Colon (tissue), 2 donors: ENCODE results near the gene CCDC107.

ENCODE experiments used
- FAIRE-seq: peaks from 2 replicates; lab custom pipeline; 2012; peaks lifted over from hg19 to GRCh38; lab: Jason Lieb, UNC
- donor health status: control.
- donor health status: control.

The CCDC107 gene

GRCh38 chr9:35702696-35703095 is 44.6 kb downstream of the CCDC107 start:
- no peak for FAIRE-seq

DNA sequence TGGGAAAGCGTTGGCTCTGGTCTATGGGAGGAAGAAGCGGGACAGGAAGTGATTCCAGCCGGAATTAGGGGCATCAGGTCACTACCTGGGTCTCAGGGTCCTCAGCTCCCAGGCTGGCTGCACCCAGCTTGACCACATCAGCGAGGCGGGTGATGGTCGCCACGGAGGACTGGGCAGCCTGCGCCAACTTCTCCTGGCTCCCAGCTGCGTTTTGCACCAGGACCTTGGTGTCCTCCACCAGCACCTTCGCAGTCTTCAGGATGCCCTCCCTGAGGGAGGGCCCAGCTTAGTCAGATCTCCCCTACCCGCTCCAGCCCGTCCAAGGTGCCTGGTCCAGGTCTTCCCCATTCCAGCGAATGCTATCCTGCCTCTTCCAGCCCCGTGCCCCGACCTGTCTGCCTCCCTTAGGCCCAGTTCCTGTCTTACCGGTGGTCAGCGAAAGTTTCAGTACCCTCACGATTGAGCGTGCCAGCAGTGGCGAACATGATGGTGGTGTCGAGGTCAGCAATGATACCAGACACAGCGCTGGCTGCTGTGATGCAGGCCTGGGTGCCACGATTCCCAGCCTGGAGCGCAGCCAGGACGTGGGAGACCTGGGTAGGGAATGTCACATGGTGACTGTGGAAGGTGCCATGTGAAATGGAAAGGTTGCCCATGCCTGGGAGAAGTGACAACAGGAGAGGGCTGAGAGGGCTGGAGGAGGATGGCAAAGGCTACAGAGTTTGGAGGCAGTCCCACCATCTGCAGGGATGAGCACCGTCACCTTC is 46.0 kb downstream of the CCDC107 start:
- no peak for FAIRE-seq

GRCh38 chr9:35705372-35705771 is 47.3 kb downstream of the CCDC107 start:
- no peak for FAIRE-seq

DNA sequence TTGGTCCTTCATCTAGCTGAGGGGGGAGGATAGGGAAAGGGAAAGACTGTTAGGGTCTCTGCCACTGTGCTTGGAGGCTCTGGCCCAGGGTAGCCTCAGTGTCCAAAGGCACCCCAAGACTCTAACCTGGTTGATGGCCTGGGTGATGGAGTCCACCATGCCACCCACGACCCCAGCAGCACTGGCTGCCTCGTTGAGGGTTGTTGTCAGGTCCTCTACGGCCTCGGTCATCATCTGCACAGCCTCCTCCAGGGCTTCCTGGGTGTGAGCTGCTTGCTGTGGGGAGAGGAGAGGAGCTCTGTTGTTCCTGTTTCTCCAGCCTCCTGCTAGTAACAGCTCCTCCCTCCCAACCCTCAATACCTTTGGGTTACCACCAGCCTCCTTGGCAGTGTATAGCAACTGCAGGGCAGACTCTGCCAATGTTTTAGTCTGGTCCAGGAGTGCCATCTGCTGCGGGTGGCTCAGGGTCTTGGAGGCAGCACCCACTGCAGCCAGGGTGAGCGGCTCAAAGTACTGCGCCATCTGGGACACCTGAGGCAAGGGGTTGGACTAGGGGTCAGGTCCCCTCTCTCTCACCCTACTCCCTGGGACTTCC is 47.8 kb downstream of the CCDC107 start:
- FAIRE-seq, result no peak

GRCh38 chr9:35706951-35707350 is 48.9 kb downstream of the CCDC107 start:
- FAIRE-seq, result no peak

DNA sequence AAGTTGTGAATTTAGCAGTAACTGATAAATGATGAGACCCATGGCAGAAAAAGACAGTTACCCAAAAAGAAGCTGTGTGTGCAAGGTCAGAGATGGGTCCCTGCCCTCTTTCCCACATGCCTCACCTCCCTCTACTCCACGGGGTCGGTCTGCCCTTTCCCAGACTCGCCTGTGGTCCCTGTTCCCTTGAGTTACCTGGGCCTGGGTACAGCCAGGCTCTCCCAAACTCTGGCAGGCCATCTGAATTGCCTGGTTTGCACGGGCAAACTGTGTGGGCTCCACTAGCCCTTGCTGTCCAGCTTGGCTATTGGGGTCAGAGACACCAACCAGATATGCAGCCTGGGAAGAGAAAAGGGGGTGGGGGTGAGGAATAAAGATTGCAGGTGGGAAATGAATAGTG is 50.1 kb downstream of the CCDC107 start:
- FAIRE-seq, result no peak

GRCh38 chr9:35710818-35711500 is 52.9 kb downstream of the CCDC107 start:
- FAIRE-seq, result no peak
